ENCODE measurements around the gene GZMM. TPM values are rescaled to one million over a fixed set of nuclear protein-coding genes. Genes with fewer than 3 reads are reported as not detected.
"Not testable (repeated sequence)": the region's sequence is repeated elsewhere in the genome, so short reads cannot be mapped to it uniquely, and the experiment has no call there.

Gene GZMM
- polyA plus RNA-seq, 4 donors: 0.17 to 0.43 (median 0.29) TPM

GRCh38 chr19:580274-580835 lies 36.5 kb downstream of the GZMM start:
- no peak for DNase-seq (ENCODE audit: low read depth in 4 of 4, low spot score in 3 of 4)

- DNase-seq (ENCODE audit: low read depth in 4 of 4, low spot score in 3 of 4): no peak
These were observed 37.7 kb downstream of the GZMM start for GRCh38 chr19:581399-582111.

GRCh38 chr19:582497-583197 lies 38.8 kb downstream of the GZMM start:
- DNase-seq (ENCODE audit: low read depth in 4 of 4, low spot score in 3 of 4): no peak

- DNase-seq (ENCODE audit: low read depth in 4 of 4, low spot score in 3 of 4): no peak
These were observed 39.5 kb downstream of the GZMM start for GRCh38 chr19:583198-583967.

GRCh38 chr19:583968-584239 lies 40.1 kb downstream of the GZMM start:
- DNase-seq (ENCODE audit: low read depth in 4 of 4, low spot score in 3 of 4): no peak

GRCh38 chr19:584240-585001 lies 40.6 kb downstream of the GZMM start:
- no peak for DNase-seq (ENCODE audit: low read depth in 4 of 4, low spot score in 3 of 4)

- DNase-seq (ENCODE audit: low read depth in 4 of 4, low spot score in 3 of 4): not testable (repeated sequence)
These were observed 41.3 kb downstream of the GZMM start for GRCh38 chr19:585146-585545.

- no peak for DNase-seq (ENCODE audit: low read depth in 4 of 4, low spot score in 3 of 4)
These were observed 41.8 kb downstream of the GZMM start for GRCh38 chr19:585551-586110.

GRCh38 chr19:588093-588740 lies 44.4 kb downstream of the GZMM start:
- no peak for DNase-seq (ENCODE audit: low read depth in 4 of 4, low spot score in 3 of 4)

- DNase-seq (ENCODE audit: low read depth in 4 of 4, low spot score in 3 of 4): no peak
These were observed 45.2 kb downstream of the GZMM start for GRCh38 chr19:588741-589692.

- DNase-seq (ENCODE audit: low read depth in 4 of 4, low spot score in 3 of 4): no peak
These were observed 46.0 kb downstream of the GZMM start, which contains the start of gene HCN2 for GRCh38 chr19:589693-590395. TSS of gene HCN2 (plus strand) at chr19:589881. CDS start at chr19:589946, 65 bp downstream.

- no peak for DNase-seq (ENCODE audit: low read depth in 4 of 4, low spot score in 3 of 4)
These were observed 46.5 kb downstream of the GZMM start for GRCh38 chr19:590396-590745.

- no peak for DNase-seq (ENCODE audit: low read depth in 4 of 4, low spot score in 3 of 4)
These were observed 46.9 kb downstream of the GZMM start for GRCh38 chr19:590750-591098.

GRCh38 chr19:591099-591958 lies 47.5 kb downstream of the GZMM start:
- peak in 1 of 4 donors; percentile 51 for DNase-seq (ENCODE audit: low read depth in 4 of 4, low spot score in 3 of 4)

- no peak for DNase-seq (ENCODE audit: low read depth in 4 of 4, low spot score in 3 of 4)
These were observed 48.2 kb downstream of the GZMM start for GRCh38 chr19:592101-592500.

GRCh38 chr19:593055-593454 lies 49.2 kb downstream of the GZMM start:
- no peak for DNase-seq (ENCODE audit: low read depth in 4 of 4, low spot score in 3 of 4)

- DNase-seq (ENCODE audit: low read depth in 4 of 4, low spot score in 3 of 4): no peak
These were observed 49.7 kb downstream of the GZMM start for GRCh38 chr19:593505-593904.

All from right renal pelvis (tissue), 4 donors.